GM19455 (cell line): Measurements from ENCODE around the gene ZNF414.

ENCODE experiments used
- ATAC-seq: cut with Tn5 transposase; IDR thresholded peaks from one replicate; pipeline ENCODE4 v1.9.1; 2021; ENCODE audit not compliant: unreplicated experiment

The ZNF414 gene

DNA sequence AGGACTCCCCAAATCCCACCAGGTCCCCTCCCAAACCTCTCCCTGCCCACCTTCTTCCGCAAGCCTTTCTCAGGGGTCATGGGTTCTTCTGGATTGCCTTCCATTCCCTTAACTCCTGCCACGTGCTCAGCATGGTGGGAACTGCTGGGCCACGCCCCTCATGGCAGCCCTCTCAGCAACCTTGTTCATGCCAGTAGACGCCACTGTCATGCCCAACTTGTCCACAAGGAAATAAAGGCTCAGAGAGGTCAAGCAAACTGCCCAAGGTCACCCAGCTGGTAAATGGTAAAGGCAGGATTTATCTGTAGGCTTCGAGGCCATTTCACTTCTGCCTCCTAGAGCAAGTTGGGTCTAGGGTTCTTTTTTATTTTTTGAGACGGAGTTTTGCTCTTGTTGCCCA, 22.4 kb downstream of the ZNF414 start:
- no peak for ATAC-seq

- ATAC-seq: no peak
Measured at GRCh38 chr19:8490873-8491272, 23.1 kb downstream of the ZNF414 start.

DNA sequence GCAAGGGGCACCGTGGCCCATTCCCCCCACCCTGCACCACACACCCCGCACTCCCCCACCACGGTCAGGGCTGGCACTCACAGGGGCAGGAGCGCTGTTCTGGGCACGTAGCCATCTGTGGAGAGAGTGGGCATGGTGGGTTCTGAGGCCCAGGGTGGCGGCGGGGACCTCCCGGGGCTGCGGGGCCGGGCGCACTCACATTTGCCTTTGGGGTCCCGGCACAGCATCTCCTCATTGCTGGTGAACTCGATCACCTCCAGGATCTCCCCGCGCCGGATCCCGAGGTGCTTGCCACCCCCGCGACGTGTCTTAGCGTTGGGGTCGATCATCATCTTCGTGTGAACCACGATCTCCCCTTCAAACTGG, 23.6 kb downstream of the ZNF414 start:
- ATAC-seq: no peak

- ATAC-seq: no peak
Measured at GRCh38 chr19:8489561-8490394, 24.2 kb downstream of the ZNF414 start.

GRCh38 chr19:8488365-8488764, 25.6 kb downstream of the ZNF414 start:
- ATAC-seq: no peak

- ATAC-seq: no peak
Measured at GRCh38 chr19:8487137-8487851, 26.7 kb downstream of the ZNF414 start.

- no peak for ATAC-seq
Measured at GRCh38 chr19:8486661-8487136, 27.3 kb downstream of the ZNF414 start.

GRCh38 chr19:8485561-8486371, 28.2 kb downstream of the ZNF414 start:
- no peak for ATAC-seq

GRCh38 chr19:8484331-8484894, 29.6 kb downstream of the ZNF414 start:
- no peak for ATAC-seq

DNA sequence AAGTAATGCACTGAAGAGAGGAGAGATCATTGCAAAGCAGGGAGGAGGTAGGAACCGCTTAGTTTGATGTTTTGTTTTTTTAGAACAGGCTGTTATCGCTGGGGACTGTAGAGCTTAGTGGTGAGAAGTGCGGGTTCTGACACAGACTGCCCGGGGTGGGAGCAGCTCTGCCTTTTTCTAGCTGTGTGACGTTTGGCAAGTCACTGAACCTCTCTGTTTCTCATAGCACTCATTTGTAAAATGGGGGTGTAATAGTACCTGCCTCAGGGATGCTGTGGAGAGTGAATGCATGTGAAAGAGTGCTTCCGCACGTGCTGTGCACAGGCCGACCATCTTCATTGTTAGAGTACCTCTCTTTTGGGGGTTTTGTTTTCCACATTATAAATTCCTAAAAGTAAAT, 30.8 kb downstream of the ZNF414 start:
- no peak for ATAC-seq

GRCh38 chr19:8482696-8483095, 31.3 kb downstream of the ZNF414 start:
- ATAC-seq: no peak

- ATAC-seq: no peak
Measured at GRCh38 chr19:8481616-8482015, 32.4 kb downstream of the ZNF414 start.

DNA sequence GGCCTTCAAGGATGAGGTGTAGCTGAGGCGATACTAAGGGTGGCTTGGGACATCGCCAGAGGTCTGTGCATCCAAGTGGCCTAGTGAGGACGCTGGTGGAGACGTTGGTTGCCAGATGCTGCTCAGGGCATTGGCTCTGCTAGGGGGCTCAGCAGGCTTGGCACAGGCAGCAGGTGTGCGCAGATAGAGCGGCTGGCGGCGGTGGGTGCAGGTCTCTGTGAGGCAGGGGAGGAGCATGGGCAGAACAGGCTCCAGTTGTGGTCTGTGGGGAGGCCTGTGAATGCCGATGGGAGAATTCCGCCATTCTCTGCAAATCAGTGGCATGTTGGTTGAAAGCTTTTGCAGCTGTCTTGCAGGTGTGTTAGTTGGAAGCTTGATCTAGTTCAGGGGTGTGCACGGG, 32.8 kb downstream of the ZNF414 start:
- no peak for ATAC-seq

- ATAC-seq: no peak
Measured at GRCh38 chr19:8478598-8478997, 35.4 kb downstream of the ZNF414 start.

DNA sequence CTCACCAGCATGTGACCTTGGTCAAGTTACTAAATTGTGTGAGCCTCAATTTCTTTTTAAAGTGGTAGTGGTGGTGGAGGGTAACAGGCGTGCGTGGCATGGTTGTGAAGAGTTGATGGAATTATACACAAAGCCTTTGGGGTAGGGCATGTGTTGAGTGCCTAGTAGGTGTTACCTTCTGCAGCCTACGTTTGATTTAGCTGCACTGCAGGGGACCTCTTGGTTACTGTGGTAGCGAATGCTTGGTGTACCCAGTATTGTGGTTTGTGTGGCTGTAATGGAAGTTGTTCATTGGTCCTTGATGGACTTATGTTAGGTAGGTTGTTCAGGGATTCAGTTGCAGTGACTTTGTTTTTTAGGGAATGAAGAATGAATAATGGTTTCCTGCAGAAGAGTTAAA, 36.1 kb downstream of the ZNF414 start:
- ATAC-seq: no peak

GRCh38 chr19:8476524-8476923, 37.4 kb downstream of the ZNF414 start:
- no peak for ATAC-seq

DNA sequence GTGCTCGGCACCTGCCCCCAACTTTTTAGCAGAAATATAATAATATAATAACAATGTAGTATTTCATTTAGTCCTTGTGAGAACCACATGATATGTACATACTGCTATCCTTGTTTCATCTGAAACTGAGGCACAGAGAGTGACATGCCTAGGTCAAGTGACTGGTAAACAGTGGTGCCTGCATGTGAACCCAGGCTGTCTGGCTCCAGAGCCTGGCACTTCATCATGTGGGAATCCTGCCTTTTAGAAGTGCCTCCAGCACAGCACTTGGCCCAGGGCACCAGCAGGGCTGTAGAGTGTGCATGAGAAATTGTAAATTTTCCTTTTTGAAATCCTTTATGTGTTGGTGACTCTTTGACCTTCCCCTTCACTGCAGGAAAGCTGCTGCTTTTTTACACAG, 39.0 kb downstream of the ZNF414 start:
- no peak for ATAC-seq

DNA sequence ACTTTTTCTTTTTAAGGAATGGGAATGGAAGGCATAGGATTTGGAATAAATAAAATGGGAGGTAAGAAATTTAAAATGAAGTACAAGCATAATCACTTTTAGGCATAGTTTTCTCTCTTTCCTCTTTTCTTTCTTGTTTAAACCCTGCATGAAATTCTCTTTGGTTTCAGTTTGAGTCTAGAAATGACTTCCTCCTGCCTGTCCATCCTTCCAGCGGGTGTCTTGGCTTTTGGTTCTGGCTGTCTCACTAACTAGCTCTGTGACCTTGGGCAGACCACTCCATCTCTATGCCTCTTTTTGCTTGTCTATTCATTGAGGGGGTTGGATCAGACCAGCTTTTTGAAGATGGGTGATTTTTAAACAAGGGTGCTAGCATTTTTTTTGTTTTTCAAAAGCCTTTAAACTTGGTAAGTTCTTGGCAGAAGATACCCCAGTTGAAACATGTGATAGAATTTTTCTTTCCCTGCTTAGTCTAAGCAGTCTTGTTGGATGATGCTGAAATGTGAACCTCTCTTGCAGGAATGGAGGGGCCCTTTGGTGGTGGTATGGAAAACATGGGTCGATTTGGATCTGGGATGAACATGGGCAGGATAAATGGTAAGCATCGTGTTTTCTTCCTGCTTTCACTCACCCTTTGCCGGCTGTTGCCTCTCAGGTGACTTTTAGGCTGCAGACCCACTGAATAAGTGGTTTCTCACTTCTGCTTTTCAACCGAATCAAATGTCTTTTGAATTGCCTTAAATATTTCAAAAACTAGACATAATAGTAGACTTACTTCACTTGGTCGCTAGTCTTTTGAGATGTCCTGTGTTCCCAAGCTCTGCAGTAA, 40.1 kb downstream of the ZNF414 start:
- peak; percentile 55 for ATAC-seq

GRCh38 chr19:8469613-8470368, 44.2 kb downstream of the ZNF414 start:
- no peak for ATAC-seq
